ENCODE results near the gene CNGA4.

The CNGA4 gene

DNA sequence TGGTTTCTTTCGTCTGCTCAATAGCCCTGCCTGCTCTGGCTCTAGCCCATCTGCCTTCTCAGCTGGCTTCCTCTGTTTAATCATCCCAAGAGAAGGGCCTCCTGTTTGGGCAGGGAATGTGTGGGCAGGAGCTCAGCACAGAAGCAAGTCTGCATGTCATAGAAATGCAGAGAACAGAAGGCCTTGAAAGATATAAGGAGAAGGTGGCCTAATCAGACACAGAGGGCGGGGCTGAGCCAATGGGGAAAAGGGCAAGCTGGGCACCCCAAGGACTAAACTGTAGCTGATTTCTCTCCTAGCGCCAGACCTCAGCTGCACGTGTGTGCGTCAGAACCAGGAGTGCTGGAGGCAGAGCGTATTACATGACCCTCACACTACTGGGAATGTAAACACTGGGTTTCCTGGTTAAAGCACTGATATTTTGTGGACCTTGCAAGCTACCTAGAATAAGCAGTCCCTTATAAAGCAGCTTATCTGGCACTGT is 13.1 kb downstream of the CNGA4 start:
- no peaks in the 10 kb centered on the region for H3K36me3 ChIP-seq (ENCODE audit: insufficient read depth, low read length)
- H3K79me2 ChIP-seq (ENCODE audit: insufficient read depth, low read length): no peaks in the 10 kb centered on the region
- no peak overlapping the region for H2AFZ ChIP-seq (ENCODE audit: low read depth, low read length)
- peaks cover 4% of the 10 kb centered on the region for H3K27me3 ChIP-seq (ENCODE audit: insufficient read depth, low read length, poor library complexity)
- H4K20me1 ChIP-seq (ENCODE audit: insufficient read depth, low read length): no peaks in the 10 kb centered on the region
- H3K9me3 ChIP-seq (ENCODE audit: insufficient read depth, low read length, severe bottlenecking): no peaks in the 10 kb centered on the region
- H3K9ac ChIP-seq (ENCODE audit: low read depth, low read length): no peak overlapping the region
- no peak overlapping the region for H3K4me3 ChIP-seq (ENCODE audit: low read depth in 1 of 2, low read length in 2 of 2)
- TF ChIP-seq EZH2 (IDR thresholded peaks at IDR 0.05; ENCODE audit: borderline replicate concordance, low read depth, low read length, severe bottlenecking): no peak
- TF ChIP-seq, protein P1, sequence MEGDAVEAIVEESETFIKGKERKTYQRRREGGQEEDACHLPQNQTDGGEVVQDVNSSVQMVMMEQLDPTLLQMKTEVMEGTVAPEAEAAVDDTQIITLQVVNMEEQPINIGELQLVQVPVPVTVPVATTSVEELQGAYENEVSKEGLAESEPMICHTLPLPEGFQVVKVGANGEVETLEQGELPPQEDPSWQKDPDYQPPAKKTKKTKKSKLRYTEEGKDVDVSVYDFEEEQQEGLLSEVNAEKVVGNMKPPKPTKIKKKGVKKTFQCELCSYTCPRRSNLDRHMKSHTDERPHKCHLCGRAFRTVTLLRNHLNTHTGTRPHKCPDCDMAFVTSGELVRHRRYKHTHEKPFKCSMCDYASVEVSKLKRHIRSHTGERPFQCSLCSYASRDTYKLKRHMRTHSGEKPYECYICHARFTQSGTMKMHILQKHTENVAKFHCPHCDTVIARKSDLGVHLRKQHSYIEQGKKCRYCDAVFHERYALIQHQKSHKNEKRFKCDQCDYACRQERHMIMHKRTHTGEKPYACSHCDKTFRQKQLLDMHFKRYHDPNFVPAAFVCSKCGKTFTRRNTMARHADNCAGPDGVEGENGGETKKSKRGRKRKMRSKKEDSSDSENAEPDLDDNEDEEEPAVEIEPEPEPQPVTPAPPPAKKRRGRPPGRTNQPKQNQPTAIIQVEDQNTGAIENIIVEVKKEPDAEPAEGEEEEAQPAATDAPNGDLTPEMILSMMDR (IDR thresholded peaks at IDR 0.05; ENCODE audit: borderline replicate concordance, extremely low read depth, low read length, poor library complexity, severe bottlenecking): no peak
- no peak overlapping the region for H3K4me2 ChIP-seq (ENCODE audit: insufficient read depth, low read length)
- ATAC-seq (ENCODE audit: insufficient read depth, low read depth): no peak
- no peak overlapping the region for H3K27ac ChIP-seq (ENCODE audit: low read length)
- no peak for DNase-seq
- H3K4me1 ChIP-seq (ENCODE audit: insufficient read depth, low read length): no peaks in the 10 kb centered on the region

DNA sequence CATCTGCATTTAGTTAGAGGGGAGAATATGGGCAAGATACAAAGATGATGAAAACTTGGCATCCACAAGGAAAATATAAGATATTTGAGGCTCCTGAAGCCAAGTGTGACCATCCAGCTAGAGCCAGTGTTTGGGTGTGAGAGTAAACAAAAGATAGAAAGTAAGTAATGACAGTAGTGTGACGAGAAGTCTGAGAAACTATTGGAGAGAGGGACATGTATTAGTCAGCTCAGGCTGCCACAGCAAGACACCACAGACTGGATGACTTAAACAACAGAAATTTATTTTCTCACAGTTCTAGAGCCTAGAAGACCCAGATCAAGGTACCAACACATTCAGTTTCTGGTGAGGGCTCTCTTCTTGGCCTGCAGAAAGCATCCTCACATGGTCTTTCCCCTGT is 14.3 kb downstream of the CNGA4 start:
- no peak for ATAC-seq (ENCODE audit: insufficient read depth, low read depth)
- no peak overlapping the region for H3K27ac ChIP-seq (ENCODE audit: low read length)
- no peaks in the 10 kb centered on the region for H4K20me1 ChIP-seq (ENCODE audit: insufficient read depth, low read length)
- H3K79me2 ChIP-seq (ENCODE audit: insufficient read depth, low read length): no peaks in the 10 kb centered on the region
- no peaks in the 10 kb centered on the region for H3K9me3 ChIP-seq (ENCODE audit: insufficient read depth, low read length, severe bottlenecking)
- H3K9ac ChIP-seq (ENCODE audit: low read depth, low read length): no peak overlapping the region
- H3K27me3 ChIP-seq (ENCODE audit: insufficient read depth, low read length, poor library complexity): peaks cover 10% of the 10 kb centered on the region
- no peaks in the 10 kb centered on the region for H3K36me3 ChIP-seq (ENCODE audit: insufficient read depth, low read length)
- H2AFZ ChIP-seq (ENCODE audit: low read depth, low read length): no peak overlapping the region
- no peaks in the 10 kb centered on the region for H3K4me1 ChIP-seq (ENCODE audit: insufficient read depth, low read length)
- TF ChIP-seq, protein P1 (IDR thresholded peaks at IDR 0.05; ENCODE audit: borderline replicate concordance, extremely low read depth, low read length, poor library complexity, severe bottlenecking): no peak
- TF ChIP-seq EZH2 (IDR thresholded peaks at IDR 0.05; ENCODE audit: borderline replicate concordance, low read depth, low read length, severe bottlenecking): no peak
- no peak overlapping the region for H3K4me3 ChIP-seq (ENCODE audit: low read depth in 1 of 2, low read length in 2 of 2)
- H3K4me2 ChIP-seq (ENCODE audit: insufficient read depth, low read length): no peak overlapping the region
- DNase-seq: no peak

DNA sequence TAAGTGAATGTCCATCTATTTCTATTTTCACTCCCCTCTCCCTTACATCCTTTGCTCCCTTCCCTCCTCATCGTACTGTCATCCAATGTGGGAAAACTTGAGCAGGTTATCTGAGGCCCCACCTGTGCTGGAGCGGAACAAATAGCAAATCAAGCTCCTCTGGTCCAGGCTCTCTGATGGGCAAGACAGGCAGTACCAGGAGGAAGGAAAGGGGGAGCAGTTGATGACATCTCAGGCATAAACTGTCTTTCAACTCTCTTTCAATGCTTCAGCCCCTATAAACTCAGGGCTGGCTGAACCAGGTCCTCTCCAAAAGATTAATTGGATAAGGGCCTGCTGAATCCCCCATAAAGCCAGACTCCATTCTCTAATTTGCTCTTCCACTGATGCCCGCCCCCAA is 19.3 kb downstream of the CNGA4 start:
- no peaks in the 10 kb centered on the region for H4K20me1 ChIP-seq (ENCODE audit: insufficient read depth, low read length)
- no peaks in the 10 kb centered on the region for H3K4me1 ChIP-seq (ENCODE audit: insufficient read depth, low read length)
- no peaks in the 10 kb centered on the region for H3K79me2 ChIP-seq (ENCODE audit: insufficient read depth, low read length)
- H3K36me3 ChIP-seq (ENCODE audit: insufficient read depth, low read length): no peaks in the 10 kb centered on the region
- no peak overlapping the region for H3K4me3 ChIP-seq (ENCODE audit: low read depth in 1 of 2, low read length in 2 of 2)
- no peak for TF ChIP-seq EZH2 (IDR thresholded peaks at IDR 0.05; ENCODE audit: borderline replicate concordance, low read depth, low read length, severe bottlenecking)
- TF ChIP-seq, protein P1 (IDR thresholded peaks at IDR 0.05; ENCODE audit: borderline replicate concordance, extremely low read depth, low read length, poor library complexity, severe bottlenecking): no peak
- no peak overlapping the region for H3K9ac ChIP-seq (ENCODE audit: low read depth, low read length)
- H3K27ac ChIP-seq (ENCODE audit: low read length): no peak overlapping the region
- H2AFZ ChIP-seq (ENCODE audit: low read depth, low read length): no peak overlapping the region
- no peak overlapping the region for H3K4me2 ChIP-seq (ENCODE audit: insufficient read depth, low read length)
- ATAC-seq (ENCODE audit: insufficient read depth, low read depth) (no peak), DNase-seq (no peak)
- H3K27me3 ChIP-seq (ENCODE audit: insufficient read depth, low read length, poor library complexity): peaks cover 10% of the 10 kb centered on the region
- H3K9me3 ChIP-seq (ENCODE audit: insufficient read depth, low read length, severe bottlenecking): no peaks in the 10 kb centered on the region
